Measurements from ENCODE around the gene PHC2.

PHC2 gene

GRCh38 chr1:33430692-33431593, at the start of gene PHC2:
Gene PHC2 (minus strand): TSS chr1:33431095. CDS start chr1:33375539, 55,556 bp downstream.
- H3K27ac ChIP-seq: peak within 1 kb of the TSS in 20 of 21 experiments; percentile 23 to 87 (median 74)

GRCh38 chr1:33477451-33477850, 46.6 kb upstream of the PHC2 start:
- H3K4me3 ChIP-seq: no peak overlapping the region

More at GRCh38 chr1:33430692-33431593, at the start of gene PHC2:
- H3K4me3 ChIP-seq: peak within 1 kb of the TSS; percentile 51 to 78 (median 72)

GRCh38 chr1:33473900-33474299, 43.0 kb upstream of the PHC2 start:
- no peak overlapping the region for H3K4me3 ChIP-seq
- no peak overlapping the region for H3K27ac ChIP-seq

More at GRCh38 chr1:33477451-33477850, 46.6 kb upstream of the PHC2 start:
- H3K27ac ChIP-seq: no peak overlapping the region

GRCh38 chr1:33472269-33472980, 41.5 kb upstream of the PHC2 start, which contains the start of gene ZSCAN20:
Gene ZSCAN20 (plus strand): TSS chr1:33472645. CDS start chr1:33479289, 6,644 bp downstream.
- H3K27ac ChIP-seq: peak within 1 kb of the TSS in 20 of 21 experiments; percentile 39 to 82 (median 71)
- H3K4me3 ChIP-seq: peak within 1 kb of the TSS; percentile 37 to 58 (median 51)

- Histone ChIP-seq H3K27ac (peak overlapping the region in 7 of 21 experiments; percentile 23 to 82 (median 71)), H3K4me3 (no peak overlapping the region)
Observed at GRCh38 chr1:33471416-33471815, 40.5 kb upstream of the PHC2 start.

- Histone ChIP-seq H3K27ac (peak overlapping the region in 3 of 21 experiments; percentile 2 to 57 (median 16)), H3K4me3 (no peak overlapping the region)
Observed at GRCh38 chr1:33470495-33471012, 39.7 kb upstream of the PHC2 start.

GRCh38 chr1:33469691-33470090, 38.8 kb upstream of the PHC2 start:
- H3K4me3 ChIP-seq: no peak overlapping the region
- peak overlapping the region in 2 of 21 experiments; percentile 11 to 16 for H3K27ac ChIP-seq

- H3K4me3 ChIP-seq: no peak overlapping the region
- H3K27ac ChIP-seq: peak overlapping the region in 1 of 21 experiments; percentile 34
Observed at GRCh38 chr1:33468967-33469366, 38.1 kb upstream of the PHC2 start.

- Histone ChIP-seq H3K4me3 (no peak overlapping the region), H3K27ac (peak overlapping the region in 1 of 21 experiments; percentile 34)
Observed at GRCh38 chr1:33468531-33468930, 37.6 kb upstream of the PHC2 start.

- H3K27ac ChIP-seq: no peak overlapping the region
- H3K4me3 ChIP-seq: no peak overlapping the region
Observed at GRCh38 chr1:33468011-33468410, 37.1 kb upstream of the PHC2 start.

- Histone ChIP-seq H3K4me3 (no peak overlapping the region), H3K27ac (no peak overlapping the region)
Observed at GRCh38 chr1:33466159-33466558, 35.3 kb upstream of the PHC2 start.

GRCh38 chr1:33465316-33465715, 34.4 kb upstream of the PHC2 start:
- no peak overlapping the region for H3K4me3 ChIP-seq
- peak overlapping the region in 1 of 21 experiments; percentile 16 for H3K27ac ChIP-seq

GRCh38 chr1:33464552-33464951, 33.7 kb upstream of the PHC2 start:
- Histone ChIP-seq H3K4me3 (no peak overlapping the region), H3K27ac (no peak overlapping the region)

GRCh38 chr1:33462405-33463164, 31.7 kb upstream of the PHC2 start:
- Histone ChIP-seq H3K4me3 (no peak overlapping the region), H3K27ac (peak overlapping the region in 2 of 21 experiments; percentile 25 to 45)

- Histone ChIP-seq H3K27ac (peak overlapping the region in 10 of 21 experiments; percentile 2 to 70 (median 40)), H3K4me3 (no peak overlapping the region)
Observed at GRCh38 chr1:33460947-33461629, 30.2 kb upstream of the PHC2 start.

- Histone ChIP-seq H3K4me3 (no peak overlapping the region), H3K27ac (peak overlapping the region in 10 of 21 experiments; percentile 2 to 70 (median 40))
Observed at GRCh38 chr1:33460144-33460543, 29.2 kb upstream of the PHC2 start.

GRCh38 chr1:33459691-33460090, 28.8 kb upstream of the PHC2 start:
- Histone ChIP-seq H3K27ac (peak overlapping the region in 8 of 21 experiments; percentile 9 to 70 (median 47)), H3K4me3 (no peak overlapping the region)

GRCh38 chr1:33456502-33456886, 25.6 kb upstream of the PHC2 start:
- Histone ChIP-seq H3K27ac (peak overlapping the region in 3 of 21 experiments; percentile 8 to 32 (median 11)), H3K4me3 (no peak overlapping the region)

Measured in skin epidermis (tissue), 12 donors.